Measurements from ENCODE around the gene RWDD1. TPM values are rescaled to one million over a fixed set of nuclear protein-coding genes. Genes with fewer than 3 reads are reported as not detected.

The RWDD1 gene
- total RNA-seq, 1 experiment from 2014 or later: 32.5 TPM

GRCh38 chr6:116611056-116611455 lies 39.8 kb downstream of the RWDD1 start:
- DNase-seq (ENCODE audit: low spot score): no peak

- peak; percentile 86 for DNase-seq (ENCODE audit: low spot score)
Measured at GRCh38 chr6:116615937-116616736, 44.8 kb downstream of the RWDD1 start, which contains the start of gene RSPH4A. TSS of gene RSPH4A (plus strand) at chr6:116616479. CDS start at chr6:116616624, 145 bp downstream.

DNA sequence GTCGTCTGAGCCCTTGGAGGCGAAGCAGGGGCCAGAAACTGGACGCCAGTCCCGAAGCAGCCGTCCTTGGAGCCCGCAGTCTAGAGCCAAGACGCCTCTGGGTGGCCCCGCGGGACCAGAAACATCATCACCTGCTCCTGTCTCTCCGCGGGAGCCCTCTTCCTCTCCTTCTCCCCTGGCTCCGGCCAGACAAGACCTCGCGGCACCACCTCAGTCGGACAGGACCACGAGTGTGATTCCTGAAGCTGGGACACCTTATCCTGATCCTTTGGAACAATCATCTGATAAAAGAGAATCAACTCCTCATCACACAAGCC lies 45.4 kb downstream of the RWDD1 start:
- no peak for DNase-seq (ENCODE audit: low spot score)

- DNase-seq (ENCODE audit: low spot score): no peak
Measured at GRCh38 chr6:116624036-116624805, 52.9 kb downstream of the RWDD1 start.

- no peak for DNase-seq (ENCODE audit: low spot score)
Measured at GRCh38 chr6:116625872-116626271, 54.6 kb downstream of the RWDD1 start.

- DNase-seq (ENCODE audit: low spot score): no peak
Measured at GRCh38 chr6:116629563-116629981, 58.3 kb downstream of the RWDD1 start.

- no peak for DNase-seq (ENCODE audit: low spot score)
Measured at GRCh38 chr6:116631379-116631990, 60.2 kb downstream of the RWDD1 start.

DNA sequence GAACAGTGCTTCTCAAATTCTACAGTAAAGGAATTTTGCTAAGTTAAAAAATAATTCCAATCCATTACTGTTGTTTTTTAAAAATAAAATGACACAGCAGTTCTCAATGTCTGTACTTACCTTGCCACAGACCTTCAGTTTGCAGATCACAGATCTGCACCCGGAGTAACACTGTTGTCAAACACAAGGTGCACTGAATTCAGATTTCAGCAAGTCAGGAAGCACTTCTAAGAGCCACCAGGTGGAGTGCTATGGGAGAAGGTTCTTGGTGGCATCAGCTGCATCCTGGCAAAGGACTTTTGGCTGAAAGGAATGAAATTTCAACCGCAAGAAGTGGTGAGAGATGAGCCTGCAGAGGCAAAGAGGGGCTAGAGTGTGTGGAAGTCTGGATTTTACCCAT lies 62.4 kb downstream of the RWDD1 start:
- DNase-seq (ENCODE audit: low spot score): no peak

Other genes with a start within 250 kb of the RWDD1 start
- 58.6 and 67.1 TPM in 2 replicates for gene DSE, start 200.6 kb upstream of the RWDD1 start, total RNA-seq (2014; rRNA removed; shearing (Covaris generic))
- 0.91 TPM in 1 of 2 replicates, not detected in the other for gene CALHM6, start 110.1 kb upstream of the RWDD1 start, total RNA-seq (2014; rRNA removed; shearing (Covaris generic))
- gene CALHM5, start 59.9 kb upstream of the RWDD1 start, total RNA-seq (2014; rRNA removed; shearing (Covaris generic)): 7.1 and 8.7 TPM in 2 replicates
- gene TRAPPC3L, start 25.8 kb upstream of the RWDD1 start, total RNA-seq (2014; rRNA removed; shearing (Covaris generic)): 0.17 TPM in 1 of 2 replicates, not detected in the other
- gene CALHM4, start 17.8 kb upstream of the RWDD1 start, total RNA-seq (2014; rRNA removed; shearing (Covaris generic)): 0.39 TPM in 1 of 2 replicates, not detected in the other
- 0.06 and 0.27 TPM in 2 replicates for gene RSPH4A, start 45.0 kb downstream of the RWDD1 start, total RNA-seq (2014; rRNA removed; shearing (Covaris generic))
- 9.9 and 10.7 TPM in 2 replicates for gene ZUP1, start 97.3 kb downstream of the RWDD1 start, total RNA-seq (2014; rRNA removed; shearing (Covaris generic))
- 2.6 and 3.4 TPM in 2 replicates for gene KPNA5, start 109.7 kb downstream of the RWDD1 start, total RNA-seq (2014; rRNA removed; shearing (Covaris generic))
- gene FAM162B, start 194.2 kb downstream of the RWDD1 start, total RNA-seq (2014; rRNA removed; shearing (Covaris generic)): not detected in 2 replicates

Measured in H4 (cell line).